Measurements from ENCODE around the gene C19orf81. TPM values are rescaled to one million over a fixed set of nuclear protein-coding genes. Genes with fewer than 3 reads are reported as not detected.

C19orf81 gene
- total and polyA plus RNA-seq, 9 of the 15 experiments (the other 6 are each of a cell fraction or from before 2014, with no cell fraction given): 2.5 to 42.9 (median 33.0) TPM; not detected in 4

DNA sequence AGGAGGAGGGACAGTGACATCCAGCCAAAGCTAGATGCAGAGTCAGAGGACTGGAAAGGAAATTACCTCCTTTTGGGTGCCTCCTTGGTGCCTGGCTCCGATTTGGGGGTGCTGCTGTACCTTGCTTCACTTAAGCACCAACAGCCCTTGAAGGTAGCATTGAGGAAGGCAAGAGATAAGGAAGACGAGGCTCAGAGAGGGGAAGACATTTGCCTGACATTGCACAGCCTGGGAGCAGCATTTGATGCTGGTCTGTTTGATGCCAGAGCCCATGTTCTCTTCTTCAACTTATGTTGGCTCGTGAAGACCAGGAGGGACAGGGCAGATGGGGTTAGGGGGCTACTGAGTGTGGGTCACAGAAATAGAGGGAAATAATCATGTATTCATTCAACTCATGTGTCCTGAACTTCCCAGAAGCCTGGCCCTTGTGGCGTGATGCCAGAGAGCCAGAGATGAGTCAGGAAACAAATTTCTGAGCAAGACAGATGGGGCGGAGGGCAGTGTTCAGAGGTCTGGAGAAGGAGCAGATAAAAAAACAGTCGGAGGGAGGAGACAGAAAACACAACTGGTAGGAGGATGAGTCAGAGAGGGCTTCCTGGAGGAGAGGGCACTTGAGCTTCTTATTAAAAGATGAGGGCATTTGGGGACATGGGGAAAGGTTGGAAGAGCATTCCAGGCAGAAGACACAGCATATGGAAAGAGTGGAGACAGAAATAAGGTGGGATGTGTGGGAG is 3.0 kb upstream of the C19orf81 start (continued):
- TF ChIP-seq ZNF384 (IDR thresholded peaks at IDR 0.05; ENCODE audit: low read depth, low read length) (peak; percentile 69), FOXJ2 (tag; IDR thresholded peaks at IDR 0.05) (no peak), HDAC2 (IDR thresholded peaks at IDR 0.05) (0 out of 2 replicates have a peak, but pooled peaks have one; percentile 31), CBFA2T2 (conservative IDR thresholded peaks at IDR 0.05) (0 out of 2 replicates have a peak, but pooled peaks have one; percentile 36), JUNB (CRISPR knock-in tag; conservative IDR thresholded peaks at IDR 0.05) (no peak), ELF1 (tag; IDR thresholded peaks at IDR 0.05) (no peak), MAFG (tag; conservative IDR thresholded peaks at IDR 0.05) (0 out of 2 replicates have a peak, but pooled peaks have one; percentile 4), TCFL5 (CRISPR knock-in tag; conservative IDR thresholded peaks at IDR 0.05) (no peak), MLX (CRISPR knock-in tag; conservative IDR thresholded peaks at IDR 0.05) (no peak), IRF2 (CRISPR knock-in tag; IDR thresholded peaks at IDR 0.05) (no peak), RBM25 (IDR thresholded peaks at IDR 0.05; ENCODE audit: low read depth, low read length, severe bottlenecking) (peak; percentile 43)
- TF ChIP-seq, protein P1, sequence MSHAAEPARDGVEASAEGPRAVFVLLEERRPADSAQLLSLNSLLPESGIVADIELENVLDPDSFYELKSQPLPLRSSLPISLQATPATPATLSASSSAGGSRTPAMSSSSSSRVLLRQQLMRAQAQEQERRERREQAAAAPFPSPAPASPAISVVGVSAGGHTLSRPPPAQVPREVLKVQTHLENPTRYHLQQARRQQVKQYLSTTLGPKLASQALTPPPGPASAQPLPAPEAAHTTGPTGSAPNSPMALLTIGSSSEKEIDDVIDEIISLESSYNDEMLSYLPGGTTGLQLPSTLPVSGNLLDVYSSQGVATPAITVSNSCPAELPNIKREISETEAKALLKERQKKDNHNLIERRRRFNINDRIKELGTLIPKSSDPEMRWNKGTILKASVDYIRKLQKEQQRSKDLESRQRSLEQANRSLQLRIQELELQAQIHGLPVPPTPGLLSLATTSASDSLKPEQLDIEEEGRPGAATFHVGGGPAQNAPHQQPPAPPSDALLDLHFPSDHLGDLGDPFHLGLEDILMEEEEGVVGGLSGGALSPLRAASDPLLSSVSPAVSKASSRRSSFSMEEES (CRISPR knock-in tag; IDR thresholded peaks at IDR 0.05): no peak
- TF ChIP-seq, protein P2, sequence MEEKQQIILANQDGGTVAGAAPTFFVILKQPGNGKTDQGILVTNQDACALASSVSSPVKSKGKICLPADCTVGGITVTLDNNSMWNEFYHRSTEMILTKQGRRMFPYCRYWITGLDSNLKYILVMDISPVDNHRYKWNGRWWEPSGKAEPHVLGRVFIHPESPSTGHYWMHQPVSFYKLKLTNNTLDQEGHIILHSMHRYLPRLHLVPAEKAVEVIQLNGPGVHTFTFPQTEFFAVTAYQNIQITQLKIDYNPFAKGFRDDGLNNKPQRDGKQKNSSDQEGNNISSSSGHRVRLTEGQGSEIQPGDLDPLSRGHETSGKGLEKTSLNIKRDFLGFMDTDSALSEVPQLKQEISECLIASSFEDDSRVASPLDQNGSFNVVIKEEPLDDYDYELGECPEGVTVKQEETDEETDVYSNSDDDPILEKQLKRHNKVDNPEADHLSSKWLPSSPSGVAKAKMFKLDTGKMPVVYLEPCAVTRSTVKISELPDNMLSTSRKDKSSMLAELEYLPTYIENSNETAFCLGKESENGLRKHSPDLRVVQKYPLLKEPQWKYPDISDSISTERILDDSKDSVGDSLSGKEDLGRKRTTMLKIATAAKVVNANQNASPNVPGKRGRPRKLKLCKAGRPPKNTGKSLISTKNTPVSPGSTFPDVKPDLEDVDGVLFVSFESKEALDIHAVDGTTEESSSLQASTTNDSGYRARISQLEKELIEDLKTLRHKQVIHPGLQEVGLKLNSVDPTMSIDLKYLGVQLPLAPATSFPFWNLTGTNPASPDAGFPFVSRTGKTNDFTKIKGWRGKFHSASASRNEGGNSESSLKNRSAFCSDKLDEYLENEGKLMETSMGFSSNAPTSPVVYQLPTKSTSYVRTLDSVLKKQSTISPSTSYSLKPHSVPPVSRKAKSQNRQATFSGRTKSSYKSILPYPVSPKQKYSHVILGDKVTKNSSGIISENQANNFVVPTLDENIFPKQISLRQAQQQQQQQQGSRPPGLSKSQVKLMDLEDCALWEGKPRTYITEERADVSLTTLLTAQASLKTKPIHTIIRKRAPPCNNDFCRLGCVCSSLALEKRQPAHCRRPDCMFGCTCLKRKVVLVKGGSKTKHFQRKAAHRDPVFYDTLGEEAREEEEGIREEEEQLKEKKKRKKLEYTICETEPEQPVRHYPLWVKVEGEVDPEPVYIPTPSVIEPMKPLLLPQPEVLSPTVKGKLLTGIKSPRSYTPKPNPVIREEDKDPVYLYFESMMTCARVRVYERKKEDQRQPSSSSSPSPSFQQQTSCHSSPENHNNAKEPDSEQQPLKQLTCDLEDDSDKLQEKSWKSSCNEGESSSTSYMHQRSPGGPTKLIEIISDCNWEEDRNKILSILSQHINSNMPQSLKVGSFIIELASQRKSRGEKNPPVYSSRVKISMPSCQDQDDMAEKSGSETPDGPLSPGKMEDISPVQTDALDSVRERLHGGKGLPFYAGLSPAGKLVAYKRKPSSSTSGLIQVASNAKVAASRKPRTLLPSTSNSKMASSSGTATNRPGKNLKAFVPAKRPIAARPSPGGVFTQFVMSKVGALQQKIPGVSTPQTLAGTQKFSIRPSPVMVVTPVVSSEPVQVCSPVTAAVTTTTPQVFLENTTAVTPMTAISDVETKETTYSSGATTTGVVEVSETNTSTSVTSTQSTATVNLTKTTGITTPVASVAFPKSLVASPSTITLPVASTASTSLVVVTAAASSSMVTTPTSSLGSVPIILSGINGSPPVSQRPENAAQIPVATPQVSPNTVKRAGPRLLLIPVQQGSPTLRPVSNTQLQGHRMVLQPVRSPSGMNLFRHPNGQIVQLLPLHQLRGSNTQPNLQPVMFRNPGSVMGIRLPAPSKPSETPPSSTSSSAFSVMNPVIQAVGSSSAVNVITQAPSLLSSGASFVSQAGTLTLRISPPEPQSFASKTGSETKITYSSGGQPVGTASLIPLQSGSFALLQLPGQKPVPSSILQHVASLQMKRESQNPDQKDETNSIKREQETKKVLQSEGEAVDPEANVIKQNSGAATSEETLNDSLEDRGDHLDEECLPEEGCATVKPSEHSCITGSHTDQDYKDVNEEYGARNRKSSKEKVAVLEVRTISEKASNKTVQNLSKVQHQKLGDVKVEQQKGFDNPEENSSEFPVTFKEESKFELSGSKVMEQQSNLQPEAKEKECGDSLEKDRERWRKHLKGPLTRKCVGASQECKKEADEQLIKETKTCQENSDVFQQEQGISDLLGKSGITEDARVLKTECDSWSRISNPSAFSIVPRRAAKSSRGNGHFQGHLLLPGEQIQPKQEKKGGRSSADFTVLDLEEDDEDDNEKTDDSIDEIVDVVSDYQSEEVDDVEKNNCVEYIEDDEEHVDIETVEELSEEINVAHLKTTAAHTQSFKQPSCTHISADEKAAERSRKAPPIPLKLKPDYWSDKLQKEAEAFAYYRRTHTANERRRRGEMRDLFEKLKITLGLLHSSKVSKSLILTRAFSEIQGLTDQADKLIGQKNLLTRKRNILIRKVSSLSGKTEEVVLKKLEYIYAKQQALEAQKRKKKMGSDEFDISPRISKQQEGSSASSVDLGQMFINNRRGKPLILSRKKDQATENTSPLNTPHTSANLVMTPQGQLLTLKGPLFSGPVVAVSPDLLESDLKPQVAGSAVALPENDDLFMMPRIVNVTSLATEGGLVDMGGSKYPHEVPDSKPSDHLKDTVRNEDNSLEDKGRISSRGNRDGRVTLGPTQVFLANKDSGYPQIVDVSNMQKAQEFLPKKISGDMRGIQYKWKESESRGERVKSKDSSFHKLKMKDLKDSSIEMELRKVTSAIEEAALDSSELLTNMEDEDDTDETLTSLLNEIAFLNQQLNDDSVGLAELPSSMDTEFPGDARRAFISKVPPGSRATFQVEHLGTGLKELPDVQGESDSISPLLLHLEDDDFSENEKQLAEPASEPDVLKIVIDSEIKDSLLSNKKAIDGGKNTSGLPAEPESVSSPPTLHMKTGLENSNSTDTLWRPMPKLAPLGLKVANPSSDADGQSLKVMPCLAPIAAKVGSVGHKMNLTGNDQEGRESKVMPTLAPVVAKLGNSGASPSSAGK (IDR thresholded peaks at IDR 0.05): no peak

Measured in K562 (cell line).